GM12878 (cell line): ENCODE data around the gene GLS. TPM values are rescaled to one million over a fixed set of nuclear protein-coding genes. Genes with fewer than 3 reads are reported as not detected.

Experiments
- CEBPB ChIP-seq, 2 experiments: fragments of 150-350 bp in 1 of 2; IDR thresholded peaks; 2 replicates each; pipeline ENCODE4 v1.6.1; 2012 to 2014; ENCODE audit warnings: low read depth in 2 of 2, low read length in 2 of 2, borderline replicate concordance in 1 of 2, inconsistent platforms in 1 of 2
- polyA plus RNA-seq, 11 experiments: library from polyadenylated mRNA; depleted of rRNA in 4 of 11; unstranded in 6 of 11; stranded (reverse) in 5 of 11; fragments of >200 nt; fragmentation: Nextera tagmentation in 4 of 11; fragmentation: Illumina TruSeq in 1 of 11; extraction: Ambion mirVana in 4 of 11; extraction: Trizol in 1 of 11; gene quantifications; 1 replicate in 1 of 11; 2 replicates in 10 of 11; pipeline versions ENCODE4 v1.2.1 to v1.2.3, GENCODE V29; 2011 to 2016; ENCODE audit warnings: inconsistent platforms in 2 of 11, missing spikeins in 2 of 11, low read depth in 1 of 11
- total RNA-seq, 4 experiments: library from RNA; depleted of rRNA in 3 of 4; stranded (reverse); fragments of >200 nt in 3 of 4; fragmentation: Illumina TruSeq in 1 of 4; extraction: Trizol in 1 of 4; gene quantifications; 2 replicates each; pipeline versions ENCODE4 v1.2.1 to v1.2.3, GENCODE V29; 2013 to 2021
- TF ChIP-seq, protein P1 (sequence below): fragments of 450-650 bp; IDR thresholded peaks from 2 replicates; pipeline ENCODE4 v1.6.1; 2018; ENCODE audit warnings: borderline replicate concordance, mild to moderate bottlenecking; ENCODE audit not compliant: partially characterized antibody
- TF ChIP-seq, protein P2 (sequence below): fragments of 450-650 bp; IDR thresholded peaks from 2 replicates; pipeline ENCODE4 v1.6.1; 2014; ENCODE audit warnings: mild to moderate bottlenecking
- TF ChIP-seq, protein P3 (sequence below): IDR thresholded peaks from 2 replicates; pipeline ENCODE4 v1.6.1; 2012; ENCODE audit warnings: low read length, inconsistent platforms
- TF ChIP-seq, protein P4 (sequence below): fragments of 450-650 bp; IDR thresholded peaks from 2 replicates; pipeline ENCODE4 v1.6.1; 2017; ENCODE audit warnings: low read depth, mild to moderate bottlenecking, moderate library complexity
- TF ChIP-seq, protein P5 (sequence below): fragments of 450-650 bp; formaldehyde crosslinking; IDR thresholded peaks from 2 replicates; pipeline ENCODE4 v1.4.0; 2022; ENCODE audit warnings: mild to moderate bottlenecking, moderate library complexity

Gene GLS
- total and polyA plus RNA-seq, 10 of the 15 experiments (the other 5 are each of a cell fraction or from before 2014, with no cell fraction given): 15.7 to 145 (median 70.8) TPM

DNA sequence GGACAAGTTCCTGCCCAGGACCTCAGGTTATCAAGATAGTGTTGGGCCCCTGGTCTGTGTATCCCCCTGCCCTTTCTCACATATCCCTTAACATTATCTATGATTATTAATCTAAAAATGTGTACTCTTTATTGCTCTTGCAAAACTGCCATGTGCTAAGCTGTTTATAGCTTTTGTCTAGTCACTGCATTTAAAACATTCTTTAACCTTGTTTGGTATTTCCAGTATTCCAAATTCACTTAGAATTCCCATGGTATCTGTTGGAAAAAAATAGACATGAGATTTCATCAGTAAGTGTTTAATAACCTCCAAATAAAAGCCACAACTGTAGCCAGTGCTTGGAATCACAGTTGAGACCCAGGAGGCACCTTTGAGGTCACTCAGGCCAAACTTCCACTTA lies 16.2 kb upstream of the GLS start (continued):
- TF ChIP-seq CEBPB (IDR thresholded peaks at IDR 0.05; ENCODE audit: borderline replicate concordance in 1 of 2, low read depth in 2 of 2, low read length in 2 of 2): no peak
- TF ChIP-seq, protein P1, sequence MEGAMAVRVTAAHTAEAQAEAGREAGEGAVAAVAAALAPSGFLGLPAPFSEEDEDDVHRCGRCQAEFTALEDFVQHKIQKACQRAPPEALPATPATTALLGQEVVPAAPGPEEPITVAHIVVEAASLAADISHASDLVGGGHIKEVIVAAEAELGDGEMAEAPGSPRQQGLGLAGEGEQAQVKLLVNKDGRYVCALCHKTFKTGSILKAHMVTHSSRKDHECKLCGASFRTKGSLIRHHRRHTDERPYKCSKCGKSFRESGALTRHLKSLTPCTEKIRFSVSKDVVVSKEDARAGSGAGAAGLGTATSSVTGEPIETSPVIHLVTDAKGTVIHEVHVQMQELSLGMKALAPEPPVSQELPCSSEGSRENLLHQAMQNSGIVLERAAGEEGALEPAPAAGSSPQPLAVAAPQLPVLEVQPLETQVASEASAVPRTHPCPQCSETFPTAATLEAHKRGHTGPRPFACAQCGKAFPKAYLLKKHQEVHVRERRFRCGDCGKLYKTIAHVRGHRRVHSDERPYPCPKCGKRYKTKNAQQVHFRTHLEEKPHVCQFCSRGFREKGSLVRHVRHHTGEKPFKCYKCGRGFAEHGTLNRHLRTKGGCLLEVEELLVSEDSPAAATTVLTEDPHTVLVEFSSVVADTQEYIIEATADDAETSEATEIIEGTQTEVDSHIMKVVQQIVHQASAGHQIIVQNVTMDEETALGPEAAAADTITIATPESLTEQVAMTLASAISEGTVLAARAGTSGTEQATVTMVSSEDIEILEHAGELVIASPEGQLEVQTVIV: no peak
- TF ChIP-seq, protein P2, sequence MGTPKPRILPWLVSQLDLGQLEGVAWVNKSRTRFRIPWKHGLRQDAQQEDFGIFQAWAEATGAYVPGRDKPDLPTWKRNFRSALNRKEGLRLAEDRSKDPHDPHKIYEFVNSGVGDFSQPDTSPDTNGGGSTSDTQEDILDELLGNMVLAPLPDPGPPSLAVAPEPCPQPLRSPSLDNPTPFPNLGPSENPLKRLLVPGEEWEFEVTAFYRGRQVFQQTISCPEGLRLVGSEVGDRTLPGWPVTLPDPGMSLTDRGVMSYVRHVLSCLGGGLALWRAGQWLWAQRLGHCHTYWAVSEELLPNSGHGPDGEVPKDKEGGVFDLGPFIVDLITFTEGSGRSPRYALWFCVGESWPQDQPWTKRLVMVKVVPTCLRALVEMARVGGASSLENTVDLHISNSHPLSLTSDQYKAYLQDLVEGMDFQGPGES: no peak
- TF ChIP-seq, protein P3, sequence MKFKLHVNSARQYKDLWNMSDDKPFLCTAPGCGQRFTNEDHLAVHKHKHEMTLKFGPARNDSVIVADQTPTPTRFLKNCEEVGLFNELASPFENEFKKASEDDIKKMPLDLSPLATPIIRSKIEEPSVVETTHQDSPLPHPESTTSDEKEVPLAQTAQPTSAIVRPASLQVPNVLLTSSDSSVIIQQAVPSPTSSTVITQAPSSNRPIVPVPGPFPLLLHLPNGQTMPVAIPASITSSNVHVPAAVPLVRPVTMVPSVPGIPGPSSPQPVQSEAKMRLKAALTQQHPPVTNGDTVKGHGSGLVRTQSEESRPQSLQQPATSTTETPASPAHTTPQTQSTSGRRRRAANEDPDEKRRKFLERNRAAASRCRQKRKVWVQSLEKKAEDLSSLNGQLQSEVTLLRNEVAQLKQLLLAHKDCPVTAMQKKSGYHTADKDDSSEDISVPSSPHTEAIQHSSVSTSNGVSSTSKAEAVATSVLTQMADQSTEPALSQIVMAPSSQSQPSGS: no peak
- TF ChIP-seq, protein P4, sequence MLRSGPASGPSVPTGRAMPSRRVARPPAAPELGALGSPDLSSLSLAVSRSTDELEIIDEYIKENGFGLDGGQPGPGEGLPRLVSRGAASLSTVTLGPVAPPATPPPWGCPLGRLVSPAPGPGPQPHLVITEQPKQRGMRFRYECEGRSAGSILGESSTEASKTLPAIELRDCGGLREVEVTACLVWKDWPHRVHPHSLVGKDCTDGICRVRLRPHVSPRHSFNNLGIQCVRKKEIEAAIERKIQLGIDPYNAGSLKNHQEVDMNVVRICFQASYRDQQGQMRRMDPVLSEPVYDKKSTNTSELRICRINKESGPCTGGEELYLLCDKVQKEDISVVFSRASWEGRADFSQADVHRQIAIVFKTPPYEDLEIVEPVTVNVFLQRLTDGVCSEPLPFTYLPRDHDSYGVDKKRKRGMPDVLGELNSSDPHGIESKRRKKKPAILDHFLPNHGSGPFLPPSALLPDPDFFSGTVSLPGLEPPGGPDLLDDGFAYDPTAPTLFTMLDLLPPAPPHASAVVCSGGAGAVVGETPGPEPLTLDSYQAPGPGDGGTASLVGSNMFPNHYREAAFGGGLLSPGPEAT: no peak
- TF ChIP-seq, protein P5, sequence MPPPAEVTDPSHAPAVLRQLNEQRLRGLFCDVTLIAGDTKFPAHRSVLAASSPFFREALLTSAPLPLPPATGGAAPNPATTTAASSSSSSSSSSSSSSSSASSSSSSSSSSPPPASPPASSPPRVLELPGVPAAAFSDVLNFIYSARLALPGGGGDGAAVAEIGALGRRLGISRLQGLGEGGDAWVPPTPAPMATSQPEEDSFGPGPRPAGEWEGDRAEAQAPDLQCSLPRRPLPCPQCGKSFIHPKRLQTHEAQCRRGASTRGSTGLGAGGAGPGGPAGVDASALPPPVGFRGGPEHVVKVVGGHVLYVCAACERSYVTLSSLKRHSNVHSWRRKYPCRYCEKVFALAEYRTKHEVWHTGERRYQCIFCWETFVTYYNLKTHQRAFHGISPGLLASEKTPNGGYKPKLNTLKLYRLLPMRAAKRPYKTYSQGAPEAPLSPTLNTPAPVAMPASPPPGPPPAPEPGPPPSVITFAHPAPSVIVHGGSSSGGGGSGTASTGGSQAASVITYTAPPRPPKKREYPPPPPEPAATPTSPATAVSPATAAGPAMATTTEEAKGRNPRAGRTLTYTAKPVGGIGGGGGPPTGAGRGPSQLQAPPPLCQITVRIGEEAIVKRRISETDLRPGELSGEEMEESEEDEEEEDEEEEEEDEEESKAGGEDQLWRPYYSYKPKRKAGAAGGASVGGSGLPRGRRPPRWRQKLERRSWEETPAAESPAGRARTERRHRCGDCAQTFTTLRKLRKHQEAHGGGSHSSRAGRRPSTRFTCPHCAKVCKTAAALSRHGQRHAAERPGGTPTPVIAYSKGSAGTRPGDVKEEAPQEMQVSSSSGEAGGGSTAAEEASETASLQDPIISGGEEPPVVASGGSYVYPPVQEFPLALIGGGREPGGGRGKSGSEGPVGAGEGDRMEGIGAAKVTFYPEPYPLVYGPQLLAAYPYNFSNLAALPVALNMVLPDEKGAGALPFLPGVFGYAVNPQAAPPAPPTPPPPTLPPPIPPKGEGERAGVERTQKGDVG: no peak
